Measurements from ENCODE around the gene SLC35F6.
"Not testable (repeated sequence)": the region's sequence is repeated elsewhere in the genome, so short reads cannot be mapped to it uniquely, and the experiment has no call there.

Gene SLC35F6

DNA sequence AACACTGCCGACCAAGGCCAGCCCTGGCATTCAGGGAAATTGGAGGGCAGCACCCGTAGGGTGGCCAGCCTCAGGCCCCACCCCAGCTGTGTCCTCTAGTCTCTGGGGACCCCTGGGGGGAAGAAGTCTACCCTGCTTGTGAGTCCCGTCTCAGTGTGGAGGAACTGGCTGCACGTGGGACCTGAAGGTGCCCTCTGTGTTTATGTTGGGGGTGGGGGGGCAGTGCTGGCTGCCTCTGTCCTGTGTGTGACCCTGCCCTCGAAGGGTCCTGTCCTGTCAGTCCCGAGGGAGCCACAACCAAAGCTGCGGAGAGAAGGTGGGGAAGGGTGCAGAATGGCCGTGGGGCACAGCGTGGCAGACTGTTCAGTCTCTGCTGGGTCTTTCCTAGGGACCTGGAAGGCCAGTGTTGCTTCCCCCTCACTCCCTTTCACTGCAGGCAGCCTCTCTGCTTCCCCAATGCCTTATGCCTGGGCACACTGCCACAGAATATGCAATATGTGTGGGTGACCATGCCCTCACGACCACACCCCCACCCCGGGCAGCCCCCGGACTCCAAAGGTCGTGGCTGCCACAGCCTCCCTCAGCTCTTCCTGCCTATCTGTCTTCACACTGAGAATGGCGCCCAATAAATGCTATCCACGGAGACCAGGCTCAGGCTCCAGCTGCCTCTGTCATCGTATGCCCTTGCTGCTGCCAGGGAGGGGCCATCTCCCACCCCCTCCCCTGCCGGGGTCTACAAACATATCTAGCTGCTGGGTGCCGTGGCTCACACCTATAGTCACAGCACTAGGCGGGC lies 33.3 kb upstream of the SLC35F6 start:
- no peak for DNase-seq

GRCh38 chr2:26731714-26732113 lies 32.4 kb upstream of the SLC35F6 start:
- DNase-seq: no peak

DNA sequence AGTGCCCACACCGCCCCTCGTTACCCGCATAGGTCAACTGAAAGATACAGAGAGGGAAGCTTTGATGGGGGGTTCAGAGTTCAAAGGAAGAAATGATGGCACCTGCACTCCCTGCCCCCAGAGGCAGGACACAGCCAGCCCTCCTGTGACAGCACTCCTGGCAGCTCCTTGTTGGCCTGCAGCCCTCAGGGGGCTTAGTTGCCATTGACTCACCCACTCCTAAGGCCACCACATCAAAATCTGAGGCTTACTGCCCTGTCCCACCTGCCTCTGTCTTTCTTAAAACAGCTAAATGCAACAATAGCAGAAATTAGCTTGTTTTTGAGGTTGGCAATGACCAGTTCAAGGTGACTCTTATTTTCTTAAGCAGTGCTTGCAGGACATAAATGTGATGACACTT lies 31.6 kb upstream of the SLC35F6 start:
- no peak for DNase-seq

DNA sequence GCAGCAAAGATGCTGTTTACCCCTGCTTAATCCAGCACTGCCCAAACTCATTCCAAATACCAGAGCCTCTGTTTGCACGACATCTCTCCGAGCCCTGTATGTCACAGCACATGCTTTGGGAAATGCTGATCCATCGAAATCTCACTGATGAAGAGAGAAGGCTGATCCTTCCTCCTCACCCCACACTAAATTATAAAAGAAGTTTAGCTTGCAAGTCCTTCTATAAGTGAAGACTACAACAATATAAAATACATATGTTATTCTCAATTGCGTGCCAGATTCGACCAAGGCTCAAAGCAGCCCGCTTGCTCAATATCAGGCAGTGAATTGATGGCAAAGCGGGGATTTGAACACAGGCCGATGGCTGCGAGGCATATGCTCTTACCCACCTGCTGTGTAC lies 30.7 kb upstream of the SLC35F6 start:
- no peak for DNase-seq

DNA sequence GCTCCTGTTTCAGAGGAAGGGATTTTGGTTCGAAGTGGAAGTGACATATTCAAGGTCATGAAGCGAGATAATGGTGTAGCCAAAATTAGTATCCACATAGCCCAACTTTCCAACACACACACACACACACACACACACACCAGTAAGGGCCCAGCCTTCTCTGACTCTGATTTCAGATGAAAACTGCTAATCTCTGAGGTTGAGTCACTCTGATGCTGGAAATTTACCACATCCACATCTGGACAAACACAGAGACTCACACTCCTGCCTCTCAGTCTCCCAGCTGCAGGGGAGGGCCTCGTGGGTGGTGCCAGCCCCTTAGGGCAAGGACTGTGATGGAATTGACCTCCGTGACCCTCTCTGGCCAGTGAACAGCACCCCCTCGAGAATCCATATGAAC lies 29.0 kb upstream of the SLC35F6 start:
- no peak for DNase-seq

DNA sequence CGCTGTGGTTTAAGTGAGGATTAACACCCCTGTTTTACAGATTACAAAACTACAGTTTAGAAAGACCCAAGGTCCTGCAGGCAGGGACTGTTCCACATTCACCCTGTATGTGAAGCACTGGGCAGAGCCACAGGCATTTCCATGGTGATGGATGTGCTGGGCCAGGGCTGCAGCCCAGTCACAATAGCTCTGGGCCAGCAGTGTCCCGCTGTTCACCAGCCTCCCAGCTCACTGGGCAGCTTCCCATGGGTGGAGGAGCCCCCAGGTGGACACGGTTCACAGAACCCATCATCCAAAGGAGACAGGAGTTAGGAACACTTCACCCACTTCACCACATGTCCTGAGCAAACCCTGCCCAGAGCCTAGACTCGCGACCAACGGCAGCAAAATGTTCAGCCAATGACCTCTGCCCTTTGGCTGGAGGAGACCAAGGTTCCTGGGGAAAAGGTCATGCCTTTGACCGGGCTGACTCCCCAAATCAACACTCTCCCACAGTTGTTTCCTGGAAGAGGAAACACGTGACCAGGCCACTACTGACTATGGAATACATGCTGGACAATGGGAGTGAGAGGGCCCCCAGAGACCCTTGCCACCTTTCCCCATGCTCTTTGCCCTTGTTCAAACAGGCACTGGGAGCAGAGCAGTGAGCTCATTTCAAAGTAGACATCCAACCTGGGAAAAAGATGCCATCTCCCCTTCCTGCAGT lies 28.0 kb upstream of the SLC35F6 start:
- no peak for DNase-seq

- no peak for DNase-seq
Measured at GRCh38 chr2:26737221-26737620, 26.9 kb upstream of the SLC35F6 start.

DNA sequence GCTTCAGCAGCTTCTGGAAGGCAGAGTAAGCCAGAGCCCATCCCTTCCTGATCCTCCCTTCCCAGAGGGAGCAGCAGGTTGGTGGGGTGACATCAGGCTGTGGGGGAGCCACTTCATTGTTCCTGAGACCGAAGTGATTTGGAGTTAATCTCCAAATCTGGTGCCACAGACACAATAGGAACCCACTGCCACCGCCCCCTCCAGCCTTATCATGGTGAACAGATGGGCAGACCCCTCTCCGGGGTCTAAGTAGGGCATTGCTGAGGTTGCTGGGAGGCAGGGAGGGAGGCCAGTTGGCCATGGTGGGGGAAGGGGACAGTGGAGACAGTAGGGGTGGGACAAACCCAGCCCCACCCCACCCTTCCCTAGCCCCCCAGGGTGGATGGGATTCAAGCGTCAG lies 25.6 kb upstream of the SLC35F6 start:
- no peak for DNase-seq

- no peak for DNase-seq
Measured at GRCh38 chr2:26739514-26739913, 24.6 kb upstream of the SLC35F6 start.

DNA sequence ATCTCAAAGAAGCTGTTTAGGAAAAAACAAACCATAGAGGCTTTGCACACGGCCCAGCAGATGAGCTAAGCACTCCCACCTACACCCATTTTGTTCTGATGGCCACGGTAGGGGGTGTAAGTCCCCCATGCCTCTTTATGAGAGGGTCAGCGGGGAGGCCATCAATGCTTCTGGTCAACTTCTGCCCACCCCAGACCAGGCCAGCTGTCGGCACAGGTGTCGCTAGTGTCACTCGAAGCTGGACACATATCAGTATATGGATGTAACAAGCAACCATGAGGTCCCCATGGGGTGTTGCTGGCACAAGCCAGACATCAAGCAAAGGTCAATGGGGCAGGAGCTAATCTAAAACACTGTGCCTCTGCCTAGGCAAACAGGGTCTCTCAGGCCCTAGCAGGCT lies 23.7 kb upstream of the SLC35F6 start:
- DNase-seq: no peak

DNA sequence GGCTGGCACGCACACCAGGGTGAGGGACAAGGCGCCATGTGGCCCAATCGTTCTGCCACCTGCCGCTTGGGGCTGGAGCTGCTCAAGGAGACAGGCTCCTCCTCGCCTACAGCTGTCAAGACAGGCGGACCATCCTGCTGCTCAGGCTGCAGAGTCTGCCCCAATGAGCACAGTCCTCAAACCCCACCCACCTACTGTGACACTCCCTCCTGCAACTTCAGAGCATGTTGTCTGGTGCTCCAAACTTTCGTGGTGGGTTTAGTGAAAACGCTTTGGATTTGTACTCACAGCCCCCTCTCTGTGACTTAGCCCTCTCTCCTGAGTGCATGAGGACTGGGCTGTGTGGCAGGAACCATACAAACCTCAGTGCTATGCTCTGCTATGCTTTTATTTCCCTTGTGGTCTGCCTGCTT lies 23.2 kb upstream of the SLC35F6 start:
- no peak for DNase-seq

DNA sequence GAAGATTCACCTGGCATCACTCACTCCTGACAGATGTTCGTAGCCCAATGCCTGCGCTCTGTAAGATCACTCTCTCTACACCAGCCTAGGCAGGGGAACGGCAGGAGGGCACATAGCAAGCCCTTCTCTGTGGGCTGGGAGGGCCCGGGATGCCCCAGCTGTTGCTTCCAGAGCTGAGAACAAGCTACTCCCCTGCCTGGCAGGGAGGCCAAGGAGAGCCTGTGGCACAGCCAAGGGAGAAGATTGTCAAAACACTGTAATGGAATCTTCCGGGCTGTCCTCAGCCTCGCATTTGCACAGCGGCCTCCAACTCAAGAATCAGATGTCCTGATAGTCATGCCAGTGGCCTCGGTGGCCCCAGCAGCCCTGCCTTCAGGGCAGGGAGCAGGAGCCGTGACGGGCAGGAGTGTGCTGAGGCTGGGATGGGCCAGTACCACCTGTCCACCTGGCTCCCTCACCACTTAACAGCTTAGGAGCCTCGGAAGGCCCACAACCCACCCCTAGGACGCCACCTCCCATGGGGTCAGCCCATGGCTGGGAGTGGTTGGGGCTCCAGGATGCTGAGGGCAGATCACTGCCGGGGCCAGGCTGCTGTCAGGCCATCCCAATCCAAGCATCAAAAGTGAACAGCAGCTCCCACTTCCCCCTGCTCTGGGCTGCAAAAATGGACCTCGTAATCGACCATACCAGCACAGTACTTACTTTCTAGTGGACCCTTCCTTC lies 21.9 kb upstream of the SLC35F6 start:
- no peak for DNase-seq

DNA sequence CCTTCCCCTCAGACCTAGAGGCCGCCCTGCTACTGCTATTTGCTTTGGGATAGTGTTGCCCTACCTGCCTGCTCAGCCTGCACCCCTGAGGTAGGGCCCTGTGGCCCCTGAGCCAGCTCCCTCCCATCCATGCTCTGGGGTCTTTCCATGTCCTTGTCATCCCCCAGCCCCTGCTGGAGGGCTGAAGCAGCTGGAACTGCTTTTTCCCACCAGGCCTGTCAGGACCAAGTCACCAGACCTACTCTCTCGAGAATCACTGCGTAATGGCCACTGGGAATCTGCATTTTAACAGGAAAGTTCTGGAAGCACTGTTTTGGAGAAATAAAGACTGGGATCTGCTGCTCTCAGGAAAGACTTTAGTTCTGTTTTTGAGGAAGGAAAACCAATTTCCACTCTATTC lies 20.2 kb upstream of the SLC35F6 start:
- no peak for DNase-seq

GRCh38 chr2:26744953-26745352 lies 19.1 kb upstream of the SLC35F6 start:
- DNase-seq: no peak

- peak; percentile 18 for DNase-seq
Measured at GRCh38 chr2:26745609-26746327, 18.3 kb upstream of the SLC35F6 start.

DNA sequence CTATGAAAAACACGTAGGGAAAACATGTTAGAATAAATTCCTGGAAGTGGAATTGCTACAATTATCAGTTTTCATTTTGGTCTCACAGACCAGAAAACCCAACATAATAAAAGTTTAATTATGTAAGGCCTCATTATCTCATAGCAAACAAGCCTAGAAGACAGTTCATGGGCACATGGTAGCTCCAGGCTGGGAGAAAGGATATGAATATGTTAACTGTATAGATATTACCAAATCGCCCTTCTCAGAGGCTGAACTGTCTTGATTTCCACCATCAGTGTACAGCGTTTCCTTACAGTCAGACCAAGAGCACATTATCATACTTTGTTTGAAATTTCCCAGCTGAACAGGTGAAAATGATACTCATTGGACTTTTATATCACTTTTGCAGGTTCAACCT lies 17.1 kb upstream of the SLC35F6 start:
- no peak for DNase-seq

GRCh38 chr2:26749787-26750420 lies 14.2 kb upstream of the SLC35F6 start:
- not testable (repeated sequence) for DNase-seq

DNA sequence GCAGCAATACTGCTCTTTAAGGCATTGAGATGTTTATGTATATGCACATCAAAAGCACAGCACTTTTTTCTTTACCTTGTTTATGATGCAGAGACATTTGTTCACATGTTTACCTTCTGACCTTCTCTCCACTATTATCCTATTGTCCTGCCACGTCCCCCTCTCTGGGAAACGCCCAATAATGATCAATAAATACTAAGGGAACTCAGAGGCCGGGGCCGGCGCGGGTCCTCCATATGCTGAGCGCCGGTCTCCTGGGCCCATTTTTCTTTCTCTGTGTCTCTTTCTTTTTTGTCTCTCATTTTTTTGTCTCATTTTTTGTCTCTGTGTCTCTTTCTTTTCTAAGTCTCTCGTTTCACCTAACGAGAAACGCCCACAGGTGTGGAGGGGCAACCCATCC lies 13.6 kb upstream of the SLC35F6 start:
- DNase-seq: not testable (repeated sequence)

DNA sequence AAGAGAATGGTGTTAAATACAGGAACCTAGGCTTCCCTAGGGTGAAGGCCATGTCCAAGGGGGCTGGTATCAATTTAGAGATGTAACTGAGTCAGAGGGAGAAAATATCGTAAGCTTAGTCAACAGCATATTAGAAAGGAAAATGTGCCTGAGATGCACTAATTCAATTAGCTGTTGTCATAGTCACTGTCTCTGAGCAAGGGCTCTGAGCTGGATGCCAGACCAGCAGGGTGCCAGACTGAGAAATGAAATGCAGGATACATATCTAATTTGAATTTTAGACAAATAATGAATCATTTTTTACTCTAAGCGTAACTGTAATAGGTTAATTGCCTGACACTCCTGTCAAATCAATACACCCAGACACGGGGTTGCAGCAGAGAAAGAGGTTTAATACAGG lies 11.4 kb upstream of the SLC35F6 start:
- DNase-seq: no peak

GRCh38 chr2:26754539-26754938 lies 9.5 kb upstream of the SLC35F6 start:
- no peak for DNase-seq

DNA sequence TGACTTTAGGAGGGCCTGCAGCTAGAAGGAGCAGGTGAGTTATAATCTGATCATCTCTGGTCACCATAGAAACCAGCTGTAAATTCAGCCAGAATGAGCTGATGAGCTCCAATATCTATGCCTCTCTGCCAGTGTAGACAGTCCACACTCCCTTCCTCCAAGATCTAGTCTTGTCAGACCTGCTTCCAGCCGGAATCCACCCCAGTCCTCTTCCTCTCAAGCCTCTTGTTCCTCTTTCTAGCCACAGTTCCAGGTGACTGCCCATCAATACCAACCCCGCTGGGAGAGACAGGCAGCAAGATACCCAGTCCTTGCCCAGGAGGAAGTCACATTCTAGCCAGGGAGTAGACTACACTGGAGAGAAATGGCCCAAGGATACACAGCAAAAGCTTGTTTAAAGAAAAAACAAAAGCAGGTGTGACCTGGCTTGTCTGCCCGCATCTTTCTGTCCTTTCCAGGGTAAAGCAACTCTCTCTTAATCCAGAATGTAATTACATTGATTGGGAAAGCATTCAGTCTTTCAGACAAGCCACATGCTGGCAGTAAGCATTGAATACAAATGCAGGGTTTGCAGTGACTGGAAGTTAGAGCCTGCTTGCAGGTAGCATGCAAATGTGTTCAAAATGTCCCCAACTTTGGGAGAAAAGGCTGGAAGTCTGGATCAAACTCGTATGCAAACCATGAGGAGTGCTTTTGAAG lies 9.0 kb upstream of the SLC35F6 start:
- peak; percentile 68 for DNase-seq

DNA sequence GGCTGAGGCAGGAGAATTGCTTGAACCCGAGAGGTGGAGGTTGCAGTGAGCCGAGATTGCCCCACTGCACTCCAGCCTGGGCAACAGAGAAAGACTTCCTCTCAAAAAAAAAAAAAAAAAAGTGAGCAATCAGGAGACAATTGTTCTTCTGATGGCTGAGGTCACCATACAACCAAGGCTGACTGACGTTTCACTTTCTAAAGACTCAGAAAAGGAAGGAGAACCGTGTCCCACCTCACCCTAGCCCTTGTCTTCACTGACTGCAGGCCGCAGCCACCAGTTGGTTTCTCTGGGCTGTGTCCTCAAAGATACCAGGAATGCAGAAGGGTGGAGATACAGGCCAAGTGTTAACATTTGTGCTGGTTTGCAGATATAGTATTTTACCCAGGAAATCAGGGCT lies 7.7 kb upstream of the SLC35F6 start:
- DNase-seq: no peak
